Gastroesophageal sphincter (tissue), 3 donors: Measurements from ENCODE around the gene GLI1.

ENCODE experiments used
- EP300 ChIP-seq: sonication (generic); formaldehyde crosslinking; IDR thresholded peaks from one replicate; pipeline ENCODE4 v1.6.1; 2017; ENCODE audit warnings: antibody characterized with exemption, mild to moderate bottlenecking
- POLR2AphosphoS5 ChIP-seq: sonication (generic); formaldehyde crosslinking; IDR thresholded peaks from one replicate; pipeline ENCODE4 v1.6.1; 2017; ENCODE audit warnings: antibody characterized with exemption
- TF ChIP-seq, protein P1 (sequence below), 4 experiments: fragments of 200-600 bp in 2 of 4; fragments of 450-650 bp in 2 of 4; sonication (generic) in 1 of 4; IDR thresholded peaks; one replicate each; pipeline ENCODE4 v1.5.1; 2017 to 2019; ENCODE audit warnings: antibody characterized with exemption in 4 of 4, mild to moderate bottlenecking in 2 of 4, moderate library complexity in 2 of 4

DNA sequence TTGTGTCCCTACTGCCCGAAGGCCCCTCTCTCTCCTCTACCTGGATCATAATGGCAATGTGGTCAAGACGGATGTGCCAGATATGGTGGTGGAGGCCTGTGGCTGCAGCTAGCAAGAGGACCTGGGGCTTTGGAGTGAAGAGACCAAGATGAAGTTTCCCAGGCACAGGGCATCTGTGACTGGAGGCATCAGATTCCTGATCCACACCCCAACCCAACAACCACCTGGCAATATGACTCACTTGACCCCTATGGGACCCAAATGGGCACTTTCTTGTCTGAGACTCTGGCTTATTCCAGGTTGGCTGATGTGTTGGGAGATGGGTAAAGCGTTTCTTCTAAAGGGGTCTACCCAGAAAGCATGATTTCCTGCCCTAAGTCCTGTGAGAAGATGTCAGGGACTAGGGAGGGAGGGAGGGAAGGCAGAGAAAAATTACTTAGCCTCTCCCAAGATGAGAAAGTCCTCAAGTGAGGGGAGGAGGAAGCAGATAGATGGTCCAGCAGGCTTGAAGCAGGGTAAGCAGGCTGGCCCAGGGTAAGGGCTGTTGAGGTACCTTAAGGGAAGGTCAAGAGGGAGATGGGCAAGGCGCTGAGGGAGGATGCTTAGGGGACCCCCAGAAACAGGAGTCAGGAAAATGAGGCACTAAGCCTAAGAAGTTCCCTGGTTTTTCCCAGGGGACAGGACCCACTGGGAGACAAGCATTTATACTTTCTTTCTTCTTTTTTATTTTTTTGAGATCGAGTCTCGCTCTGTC is 2.7 kb upstream of the GLI1 start:
- TF ChIP-seq, protein P1, sequence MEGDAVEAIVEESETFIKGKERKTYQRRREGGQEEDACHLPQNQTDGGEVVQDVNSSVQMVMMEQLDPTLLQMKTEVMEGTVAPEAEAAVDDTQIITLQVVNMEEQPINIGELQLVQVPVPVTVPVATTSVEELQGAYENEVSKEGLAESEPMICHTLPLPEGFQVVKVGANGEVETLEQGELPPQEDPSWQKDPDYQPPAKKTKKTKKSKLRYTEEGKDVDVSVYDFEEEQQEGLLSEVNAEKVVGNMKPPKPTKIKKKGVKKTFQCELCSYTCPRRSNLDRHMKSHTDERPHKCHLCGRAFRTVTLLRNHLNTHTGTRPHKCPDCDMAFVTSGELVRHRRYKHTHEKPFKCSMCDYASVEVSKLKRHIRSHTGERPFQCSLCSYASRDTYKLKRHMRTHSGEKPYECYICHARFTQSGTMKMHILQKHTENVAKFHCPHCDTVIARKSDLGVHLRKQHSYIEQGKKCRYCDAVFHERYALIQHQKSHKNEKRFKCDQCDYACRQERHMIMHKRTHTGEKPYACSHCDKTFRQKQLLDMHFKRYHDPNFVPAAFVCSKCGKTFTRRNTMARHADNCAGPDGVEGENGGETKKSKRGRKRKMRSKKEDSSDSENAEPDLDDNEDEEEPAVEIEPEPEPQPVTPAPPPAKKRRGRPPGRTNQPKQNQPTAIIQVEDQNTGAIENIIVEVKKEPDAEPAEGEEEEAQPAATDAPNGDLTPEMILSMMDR (IDR thresholded peaks at IDR 0.05), result no peak
- TF ChIP-seq EP300, result no peak
- TF ChIP-seq POLR2AphosphoS5, result no peak
